Stimulated activated CD8-positive, alpha-beta memory T cell treated with anti-CD3 and anti-CD28 coated beads, Interleukin-4, amount 100 ng/mL, for 48 hours (primary cell): ENCODE results near the gene CSPG4.

Experiments used
- DNase-seq: peaks from one replicate; pipeline ENCODE4 v3.0.0-alpha.2; 2020

The CSPG4 gene

DNA sequence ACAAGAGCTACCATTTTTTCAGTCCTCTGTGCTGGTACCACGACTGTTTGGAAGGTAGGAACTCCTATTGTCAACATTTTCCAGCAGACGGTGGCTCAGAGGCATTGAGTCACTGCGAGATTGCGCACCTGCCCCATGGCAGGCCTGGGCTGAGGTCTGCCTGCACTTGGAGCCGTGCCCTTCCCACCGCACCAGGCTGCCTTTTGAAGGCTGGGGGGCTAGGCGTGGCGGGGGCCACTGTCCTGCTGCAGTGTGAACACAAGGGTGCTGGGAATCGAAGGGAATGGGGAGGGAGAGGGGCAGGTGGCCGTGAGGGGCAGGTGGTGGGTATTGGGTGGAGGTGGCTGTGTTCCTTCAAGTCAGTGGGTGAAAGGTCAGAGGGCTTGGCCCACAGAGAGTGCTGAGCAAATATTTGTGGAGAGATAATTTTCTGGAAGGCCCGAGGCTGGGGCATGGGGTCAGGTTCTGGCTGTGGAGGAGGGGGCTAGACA is 48.7 kb downstream of the CSPG4 start:
- no peak for DNase-seq

GRCh38 chr15:75662823-75663519 is 49.7 kb downstream of the CSPG4 start:
- DNase-seq = no peak

DNA sequence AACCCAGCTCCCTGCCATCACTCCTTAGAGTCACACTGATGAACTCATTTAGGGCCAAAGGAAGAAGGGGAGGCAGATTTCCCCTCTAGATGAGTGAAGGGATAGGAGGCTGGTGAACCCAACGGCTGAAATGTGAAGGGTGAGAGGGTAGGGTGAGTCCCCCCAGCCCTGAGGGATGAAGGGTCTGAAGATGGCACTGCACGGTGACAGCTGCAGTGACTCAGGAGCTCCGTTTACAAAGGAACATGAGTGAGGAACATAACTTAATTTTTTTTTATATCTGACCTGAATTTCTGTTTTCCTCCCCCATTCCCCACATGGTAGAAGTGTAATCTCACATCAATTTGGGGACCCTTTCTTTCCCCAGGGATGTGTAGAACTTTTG is 50.9 kb downstream of the CSPG4 start:
- DNase-seq = no peak

DNA sequence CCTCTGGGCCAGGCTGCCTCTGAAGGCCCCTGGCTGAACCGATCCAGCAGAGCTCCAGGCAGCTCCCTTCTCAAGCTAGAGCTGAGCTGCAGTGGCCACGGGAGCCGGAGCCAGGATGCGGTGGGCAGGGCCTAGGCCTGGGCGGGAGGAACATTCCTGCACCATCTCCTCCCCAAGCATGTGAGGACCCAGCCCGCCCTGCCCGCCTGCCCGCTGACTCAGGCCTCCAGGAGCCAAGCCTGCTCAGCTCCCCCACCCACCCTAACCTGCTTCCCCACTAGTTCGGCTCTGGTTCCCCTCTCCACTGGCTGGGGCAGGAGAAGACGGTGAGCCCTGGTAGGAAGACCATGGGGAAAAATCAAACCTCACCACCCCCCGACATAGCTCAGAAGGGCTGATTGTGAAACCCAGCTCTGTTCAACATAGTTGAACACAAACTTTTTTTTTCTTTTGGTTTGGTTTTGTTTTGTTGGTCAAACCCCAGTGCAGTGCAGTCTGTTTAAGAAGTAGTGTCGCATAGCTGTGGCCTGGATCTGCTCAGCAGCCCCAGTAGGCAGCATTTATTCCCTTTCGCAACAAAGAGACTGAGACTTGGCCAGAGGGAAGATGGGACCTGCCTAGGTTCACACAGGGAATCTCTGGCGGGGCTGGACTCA is 51.4 kb downstream of the CSPG4 start:
- no peak for DNase-seq

GRCh38 chr15:75659928-75660645 is 52.6 kb downstream of the CSPG4 start:
- DNase-seq = no peak

GRCh38 chr15:75659141-75659771 is 53.4 kb downstream of the CSPG4 start:
- DNase-seq = no peak

DNA sequence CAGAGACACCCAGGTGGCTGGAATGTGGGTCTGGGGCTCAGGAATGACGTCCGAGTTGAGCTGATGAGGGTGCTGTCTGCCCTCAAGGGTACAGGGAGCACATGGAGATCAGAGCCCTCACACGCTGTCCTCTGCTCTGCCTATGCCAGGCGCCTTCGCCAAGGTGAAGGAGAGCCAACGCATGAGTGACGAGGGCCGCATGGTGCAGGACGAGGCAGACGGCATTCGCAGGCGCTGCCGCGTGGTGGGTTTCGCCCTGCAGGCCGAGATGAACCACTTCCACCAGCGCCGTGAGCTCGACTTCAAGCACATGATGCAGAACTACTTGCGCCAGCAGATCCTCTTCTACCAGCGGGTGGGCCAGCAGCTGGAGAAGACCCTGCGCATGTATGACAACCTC is 55.8 kb downstream of the CSPG4 start:
- no peak for DNase-seq

DNA sequence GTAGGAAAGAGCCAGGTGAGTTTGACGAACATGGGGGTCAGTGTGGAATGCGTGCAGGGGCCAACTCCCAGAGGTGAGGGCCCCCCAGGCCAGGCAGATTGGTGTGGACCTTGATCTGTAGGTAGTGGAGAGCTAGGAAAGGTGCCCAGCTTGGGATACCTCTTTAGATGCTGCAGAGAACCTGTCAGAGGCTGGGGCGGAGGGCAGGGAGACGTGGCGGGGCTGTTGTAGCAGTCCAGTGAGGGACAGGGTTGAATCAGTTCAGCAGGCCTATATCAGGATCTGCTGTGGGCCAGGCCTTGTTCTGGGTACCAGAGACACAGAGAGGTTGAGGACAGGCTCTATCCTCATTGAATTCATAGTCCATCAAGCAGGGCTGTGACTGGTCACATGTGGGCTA is 56.3 kb downstream of the CSPG4 start:
- DNase-seq = no peak

GRCh38 chr15:75655931-75656330 is 56.7 kb downstream of the CSPG4 start:
- no peak for DNase-seq

DNA sequence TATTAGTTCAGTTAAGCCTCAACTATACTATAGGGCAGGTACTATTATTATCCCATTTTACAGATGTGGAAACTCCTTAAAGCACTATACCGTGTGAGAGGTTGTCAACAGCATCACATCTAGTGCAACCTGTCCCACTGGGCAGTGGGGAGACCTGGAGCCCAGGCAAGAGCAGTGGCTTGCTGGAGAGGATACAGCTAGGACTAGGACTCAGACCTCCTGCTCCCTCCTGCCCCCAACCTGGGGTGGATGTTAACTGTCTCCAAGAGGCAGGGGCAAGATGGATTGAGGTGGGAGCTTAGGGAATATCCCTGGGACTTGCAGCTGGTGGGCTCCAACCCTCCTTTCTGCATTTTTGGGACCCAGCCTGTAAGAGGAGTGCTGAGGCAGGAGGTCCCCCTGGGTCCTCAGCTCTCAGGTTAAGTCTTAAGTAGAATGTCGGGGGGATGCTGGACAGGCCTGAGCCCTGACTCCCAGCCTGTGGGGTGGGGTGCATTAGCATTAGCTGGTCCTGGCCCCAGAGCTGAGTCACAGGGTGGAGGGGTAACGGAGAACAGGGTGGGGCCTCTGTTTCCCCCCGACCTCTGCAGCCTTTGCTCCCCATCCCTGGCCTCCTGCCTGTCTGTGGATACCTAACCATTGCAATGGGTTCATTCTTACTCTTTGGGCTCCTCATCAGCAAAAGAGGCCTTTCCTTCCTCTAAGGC is 58.3 kb downstream of the CSPG4 start:
- DNase-seq = no peak

DNA sequence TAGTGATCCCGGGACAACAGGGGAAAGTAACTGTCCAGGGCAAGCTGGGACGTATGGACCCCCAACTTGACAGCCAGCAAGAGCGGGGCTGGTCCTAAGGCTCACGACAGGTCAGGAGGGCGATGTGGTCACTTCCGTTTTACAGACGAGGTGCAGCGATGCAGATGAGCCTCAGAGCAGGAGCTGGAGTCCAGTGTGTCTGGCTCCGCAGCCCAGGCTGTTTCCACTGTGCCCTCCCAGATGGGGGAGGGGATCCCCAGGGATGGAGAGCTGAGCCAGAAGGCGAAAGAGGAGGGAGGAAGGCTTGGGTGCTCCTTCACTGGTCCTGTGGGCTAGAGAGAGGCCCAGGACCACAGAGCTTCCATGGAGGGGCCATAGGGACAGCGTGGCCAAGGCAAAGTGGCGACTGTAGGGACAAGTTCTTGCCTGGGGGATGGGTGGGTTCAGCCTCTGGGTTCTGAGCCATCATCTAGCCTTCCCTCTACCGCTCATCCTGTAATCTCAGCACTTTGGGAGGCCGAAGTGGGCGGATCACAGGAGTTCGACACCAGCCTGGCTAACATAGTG is 59.2 kb downstream of the CSPG4 start:
- DNase-seq = no peak

GRCh38 chr15:75651810-75652543 is 60.7 kb downstream of the CSPG4 start:
- DNase-seq = no peak

- no peak for DNase-seq
Observed at GRCh38 chr15:75650908-75651809, 61.5 kb downstream of the CSPG4 start.

GRCh38 chr15:75649848-75650247 is 62.8 kb downstream of the CSPG4 start:
- no peak for DNase-seq

- no peak for DNase-seq
Observed at GRCh38 chr15:75649045-75649761, 63.4 kb downstream of the CSPG4 start.

GRCh38 chr15:75648156-75649000 is 64.3 kb downstream of the CSPG4 start:
- no peak for DNase-seq

DNA sequence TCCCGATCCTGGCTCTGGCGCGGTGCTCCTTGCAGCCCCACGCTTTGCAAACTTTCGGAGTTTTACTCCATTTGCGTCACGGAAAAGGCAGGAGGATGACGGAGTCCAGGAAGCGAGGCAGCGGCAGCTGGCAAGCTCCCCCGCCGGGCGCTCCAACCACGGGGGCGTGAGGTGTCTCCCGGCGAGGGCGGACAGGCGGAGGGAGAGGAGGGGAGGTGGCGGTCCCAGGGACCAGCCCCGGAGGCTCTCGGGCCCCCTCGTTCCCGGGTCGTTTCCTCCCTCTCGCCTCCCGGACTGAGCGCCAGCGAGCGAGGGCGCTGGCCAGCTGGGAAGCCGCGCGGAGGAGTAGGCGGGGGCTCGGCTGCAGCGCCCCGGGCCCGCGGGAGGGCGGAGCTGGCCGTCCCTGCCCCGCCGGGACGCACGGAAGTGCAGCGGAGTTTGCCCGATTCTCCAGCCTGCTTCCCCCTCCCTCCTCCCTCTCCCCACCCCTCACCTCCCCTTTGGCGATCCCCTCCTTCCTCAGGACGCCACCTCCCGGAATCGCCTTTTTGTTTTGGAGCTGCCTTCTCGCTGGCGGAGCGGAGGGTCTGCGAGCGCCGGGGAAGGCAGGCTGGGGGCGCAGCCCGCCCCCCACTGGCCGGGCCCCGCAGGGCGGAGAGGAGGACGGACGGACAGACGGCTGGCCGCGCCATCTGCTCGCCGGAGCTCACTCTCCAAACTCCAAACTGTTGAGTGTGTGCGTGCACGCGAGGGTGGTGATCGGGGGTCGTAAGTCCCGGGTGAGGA is 65.1 kb downstream of the CSPG4 start, which contains the start of gene SNX33:
TSS of gene SNX33 (plus strand) at position 543 of the 786 bp plus-strand sequence. CDS start 1,191 bp downstream, outside the sequence.
- DNase-seq = peak; percentile 74

DNA sequence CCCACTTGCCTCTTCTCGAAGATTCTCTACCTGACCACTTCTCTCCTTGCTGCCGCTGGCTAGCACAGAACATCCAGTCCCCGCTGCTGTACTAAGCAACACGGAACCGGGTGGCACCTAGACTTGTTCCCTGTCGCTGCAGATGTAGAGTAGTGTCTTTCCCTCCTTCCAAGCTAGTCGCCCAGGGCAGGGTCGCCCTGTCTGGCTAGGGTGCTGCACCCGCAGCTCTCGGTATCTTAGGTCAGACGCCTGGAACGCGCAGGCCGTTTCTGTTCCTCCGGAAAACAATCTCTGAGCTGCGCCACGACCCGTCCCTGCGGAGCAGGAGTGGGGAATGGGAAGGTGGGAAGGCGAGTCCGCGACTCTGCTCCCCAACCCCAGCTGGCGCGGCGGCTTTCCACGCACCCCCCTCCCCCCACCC is 65.7 kb downstream of the CSPG4 start:
- DNase-seq = peak; percentile 40
